ENCODE data around the gene HAPSTR1.

GRCh38 chr16:9082422-9082821 lies 9.0 kb upstream of the HAPSTR1 start:
- TF ChIP-seq TARDBP (IDR thresholded peaks at IDR 0.05) (no peak), CTBP1 (IDR thresholded peaks at IDR 0.05; ENCODE audit: borderline replicate concordance) (no peak)
